HG02938 (cell line): ENCODE measurements around the gene DCANP1.

Experiments used
- ATAC-seq: cut with Tn5 transposase; IDR thresholded peaks from one replicate; pipeline ENCODE4 v1.9.1; 2021; ENCODE audit warnings: mild to moderate bottlenecking, moderate library complexity; ENCODE audit not compliant: unreplicated experiment

Gene DCANP1

GRCh38 chr5:135442431-135443160 lies 4.6 kb downstream of the DCANP1 start:
- ATAC-seq: no peak

GRCh38 chr5:135441919-135442318 lies 5.2 kb downstream of the DCANP1 start:
- no peak for ATAC-seq

GRCh38 chr5:135441350-135441831 lies 5.8 kb downstream of the DCANP1 start:
- ATAC-seq: no peak

GRCh38 chr5:135440916-135441315 lies 6.2 kb downstream of the DCANP1 start:
- ATAC-seq: no peak

GRCh38 chr5:135439231-135440205 lies 7.6 kb downstream of the DCANP1 start:
- no peak for ATAC-seq

- no peak for ATAC-seq
Measured at GRCh38 chr5:135438636-135439221, 8.4 kb downstream of the DCANP1 start.

GRCh38 chr5:135437796-135438560 lies 9.2 kb downstream of the DCANP1 start:
- ATAC-seq: no peak

- ATAC-seq: no peak
Measured at GRCh38 chr5:135437422-135437795, 9.7 kb downstream of the DCANP1 start.

- no peak for ATAC-seq
Measured at GRCh38 chr5:135436951-135437418, 10.2 kb downstream of the DCANP1 start.

- ATAC-seq: no peak
Measured at GRCh38 chr5:135435467-135436330, 11.4 kb downstream of the DCANP1 start.

- no peak for ATAC-seq
Measured at GRCh38 chr5:135434591-135435466, 12.3 kb downstream of the DCANP1 start.

- ATAC-seq: no peak
Measured at GRCh38 chr5:135433681-135434426, 13.3 kb downstream of the DCANP1 start.

- ATAC-seq: no peak
Measured at GRCh38 chr5:135432113-135432512, 15.0 kb downstream of the DCANP1 start.

GRCh38 chr5:135430135-135430437 lies 17.1 kb downstream of the DCANP1 start:
- ATAC-seq: no peak

- no peak for ATAC-seq
Measured at GRCh38 chr5:135429301-135430134, 17.6 kb downstream of the DCANP1 start.

GRCh38 chr5:135428586-135428985 lies 18.6 kb downstream of the DCANP1 start:
- ATAC-seq: no peak
